Prostate gland (tissue), 2 donors: Measurements from ENCODE around the gene LRPPRC.

ENCODE experiments used
- CTCF ChIP-seq, 4 experiments: fragments of 200-600 bp in 2 of 4; fragments of 450-650 bp in 2 of 4; sonication (generic) in 2 of 4; IDR thresholded peaks; 1 replicate in 3 of 4; 2 replicates in 1 of 4; pipeline ENCODE4 v1.5.1; 2016 to 2019; ENCODE audit warnings: antibody characterized with exemption in 4 of 4, mild to moderate bottlenecking in 2 of 4, moderate library complexity in 2 of 4
- POLR2A ChIP-seq: fragments of 450-650 bp; IDR thresholded peaks from one replicate; pipeline ENCODE4 v1.6.1; 2016; ENCODE audit warnings: antibody characterized with exemption, mild to moderate bottlenecking
- POLR2AphosphoS5 ChIP-seq: sonication (generic); formaldehyde crosslinking; IDR thresholded peaks from one replicate; pipeline ENCODE4 v1.6.1; 2017; ENCODE audit warnings: antibody characterized with exemption

GRCh38 chr2:43880471-43880870 is 115.3 kb downstream of the LRPPRC start:
- TF ChIP-seq CTCF (IDR thresholded peaks at IDR 0.05) (no peak), POLR2A (no peak), POLR2AphosphoS5 (no peak)
